GM21786 (cell line): ENCODE measurements around the gene PNPLA2.

Source experiments
- ATAC-seq: cut with Tn5 transposase; IDR thresholded peaks from one replicate; pipeline ENCODE4 v1.9.1; 2021; ENCODE audit not compliant: unreplicated experiment

PNPLA2 gene

DNA sequence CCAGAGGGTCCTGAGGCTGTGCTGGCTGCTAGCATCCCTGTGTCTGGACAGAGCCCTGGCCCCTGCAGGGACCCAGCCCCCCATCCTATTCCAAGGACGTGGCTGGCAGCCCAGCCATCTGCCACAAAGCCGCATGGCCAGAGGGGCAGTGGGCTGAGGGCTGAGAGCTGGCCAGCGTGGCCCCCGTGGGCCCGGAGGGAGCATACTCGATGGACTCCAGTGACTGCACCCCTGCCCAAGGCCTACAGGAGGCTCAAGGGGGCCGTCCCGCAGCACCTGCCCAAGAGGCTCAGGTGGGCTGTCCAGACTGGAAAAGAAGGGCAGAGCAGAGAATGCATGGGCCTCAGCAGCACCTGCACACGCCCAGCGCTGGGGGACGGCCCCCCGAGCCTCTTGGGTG is 37.1 kb downstream of the PNPLA2 start:
- no peak for ATAC-seq

DNA sequence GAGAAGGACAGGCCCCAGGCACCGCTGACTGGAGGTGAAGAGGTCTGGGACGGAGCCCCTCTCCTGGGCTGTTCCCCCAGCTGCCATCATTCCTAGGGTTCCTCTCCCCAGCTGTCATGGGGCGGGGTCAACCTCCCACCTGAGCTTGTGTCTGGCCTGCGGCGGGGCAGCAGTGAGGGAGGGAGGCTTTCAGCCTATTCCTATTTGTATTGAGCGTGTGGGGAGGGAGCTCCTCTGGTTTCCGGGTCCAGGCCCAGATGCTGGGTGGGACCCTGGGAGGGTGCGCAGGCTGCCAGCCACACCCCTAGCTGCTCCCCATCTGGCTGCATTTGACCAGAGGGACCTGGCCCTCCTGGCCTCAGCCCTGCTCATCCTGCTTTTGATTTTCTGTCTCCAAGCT is 37.7 kb downstream of the PNPLA2 start:
- ATAC-seq, result no peak

DNA sequence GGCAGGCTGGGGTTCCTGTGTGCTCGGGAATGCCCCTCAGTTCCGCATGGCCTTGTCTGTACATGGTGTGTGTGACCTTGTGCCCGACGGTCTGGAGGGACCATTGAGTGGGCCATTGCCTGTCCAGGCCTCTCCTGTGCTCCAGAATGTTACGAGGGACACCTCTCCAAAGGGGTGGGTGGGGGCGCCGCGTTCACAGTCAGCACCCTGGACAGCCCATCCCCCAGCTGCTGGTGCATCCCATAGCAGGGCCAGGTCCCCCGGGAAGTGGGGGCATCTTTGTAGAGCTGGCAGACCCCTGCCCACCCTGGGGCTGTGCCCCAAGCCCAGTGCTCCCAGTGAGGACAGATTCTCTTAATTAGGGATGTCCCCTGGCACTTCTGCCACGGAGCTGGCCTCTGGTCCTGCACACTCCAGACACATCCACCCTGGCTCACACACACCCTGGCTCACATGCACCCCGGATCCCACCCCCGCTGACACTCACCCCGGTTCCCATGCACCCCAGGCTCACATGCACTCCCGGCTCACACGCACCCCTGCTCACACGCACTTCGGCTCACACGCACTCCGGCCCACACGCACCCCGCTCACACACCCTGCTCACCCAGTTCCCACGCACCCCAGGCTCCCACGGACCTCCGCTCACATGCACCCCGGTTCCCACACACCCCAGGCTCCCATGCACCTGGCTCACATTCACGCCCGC is 39.5 kb downstream of the PNPLA2 start:
- no peak for ATAC-seq

DNA sequence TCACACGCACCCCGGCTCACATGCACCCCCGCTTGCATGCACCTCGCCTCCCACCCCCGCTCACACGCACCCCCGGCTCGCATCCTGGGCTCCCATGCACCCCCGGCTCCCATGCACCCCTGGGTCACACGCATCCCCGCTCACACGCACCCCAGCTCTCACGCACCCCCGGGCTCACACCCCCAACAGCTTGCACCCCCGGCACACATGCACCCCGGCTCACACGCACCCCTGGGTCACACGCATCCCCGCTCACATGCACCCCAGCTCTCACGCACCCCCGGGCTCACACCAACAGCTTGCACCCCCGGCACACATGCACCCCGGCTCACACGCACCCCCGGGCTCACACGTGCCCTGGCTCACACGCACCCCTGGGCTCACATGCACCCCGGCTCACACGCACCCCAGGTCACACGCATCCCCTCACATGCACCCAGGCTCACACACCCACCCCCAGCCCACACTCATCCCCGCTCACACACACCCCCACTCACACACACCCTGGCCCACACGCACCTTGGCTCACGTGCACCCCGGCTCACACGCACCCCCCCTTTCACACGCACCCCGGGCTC is 40.1 kb downstream of the PNPLA2 start:
- no peak for ATAC-seq

DNA sequence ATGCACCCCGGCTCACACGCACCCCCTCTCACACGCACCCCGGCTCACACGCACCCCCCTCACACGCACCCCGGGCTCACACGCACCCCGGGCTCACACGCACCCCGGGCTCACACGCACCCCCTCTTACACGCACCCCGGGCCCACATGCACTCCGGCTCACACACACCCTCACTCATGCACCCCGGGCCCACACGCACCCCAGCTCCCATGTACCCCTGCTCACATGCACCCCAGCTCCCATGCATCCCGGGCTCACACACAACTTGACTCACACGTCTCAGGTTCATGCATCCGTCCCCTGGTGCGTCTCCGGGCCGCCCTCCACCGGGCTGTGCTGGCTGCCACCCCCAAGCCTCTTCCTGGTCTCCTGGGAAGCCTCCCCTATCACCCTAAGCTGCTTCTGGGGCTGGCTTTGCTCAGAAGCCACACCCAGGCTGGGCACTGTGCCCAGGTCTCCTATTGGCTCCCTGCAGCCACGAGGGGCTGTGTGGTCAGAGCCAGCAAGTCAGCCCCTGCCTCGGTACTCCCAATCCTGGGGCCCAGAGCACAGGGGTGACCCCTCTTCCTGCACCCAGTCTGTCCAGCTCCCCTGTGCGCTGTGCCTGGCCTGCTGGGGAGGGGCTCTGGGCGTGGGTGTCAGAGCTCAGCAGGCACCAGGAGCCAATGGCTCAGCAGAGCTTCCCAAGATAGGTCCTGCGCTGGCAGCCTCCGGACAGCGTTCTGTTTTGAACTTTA is 40.8 kb downstream of the PNPLA2 start:
- no peak for ATAC-seq

DNA sequence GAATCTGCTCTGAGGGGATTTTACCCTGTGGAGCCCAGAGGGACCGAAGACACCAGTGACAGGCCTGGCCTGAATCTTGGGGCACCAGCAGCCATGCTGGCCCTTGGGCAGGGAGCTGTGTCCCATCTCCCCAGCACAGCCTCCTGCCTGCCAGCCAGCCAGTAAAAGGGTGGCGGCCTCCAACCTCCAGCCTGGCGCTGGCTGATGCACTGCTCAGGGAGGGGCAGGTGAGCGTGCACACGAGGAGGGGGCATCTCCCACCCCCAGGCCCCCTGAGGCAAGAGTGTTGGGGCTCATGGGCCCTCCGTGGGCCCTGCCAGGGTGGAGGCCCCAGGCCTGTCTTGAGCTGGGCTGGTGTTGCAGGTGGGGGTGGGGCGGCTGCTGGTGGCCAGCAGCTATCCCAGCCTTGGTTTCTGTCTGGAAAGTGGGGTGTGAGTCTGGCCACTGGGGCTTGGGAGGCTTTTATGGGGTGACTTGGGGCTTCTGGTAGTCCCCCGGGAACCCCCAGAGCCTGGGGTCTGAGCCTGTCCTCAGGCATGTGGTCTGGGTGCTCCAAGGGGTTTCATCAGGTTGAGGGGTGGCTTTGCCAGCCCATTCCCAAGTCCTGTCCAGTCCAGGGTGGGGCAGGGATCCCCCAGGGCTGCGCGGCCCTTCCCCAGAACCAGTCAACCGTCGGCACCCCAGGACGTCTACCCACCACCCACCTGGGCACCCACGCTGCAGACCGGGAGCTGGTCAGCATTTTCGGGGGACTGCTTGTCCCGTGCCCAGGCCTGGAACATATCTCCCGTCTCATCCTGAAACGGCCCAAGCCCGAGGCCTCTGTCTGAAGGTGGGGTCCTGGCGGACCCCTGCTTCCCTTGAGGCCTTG is 41.8 kb downstream of the PNPLA2 start:
- ATAC-seq, result no peak

DNA sequence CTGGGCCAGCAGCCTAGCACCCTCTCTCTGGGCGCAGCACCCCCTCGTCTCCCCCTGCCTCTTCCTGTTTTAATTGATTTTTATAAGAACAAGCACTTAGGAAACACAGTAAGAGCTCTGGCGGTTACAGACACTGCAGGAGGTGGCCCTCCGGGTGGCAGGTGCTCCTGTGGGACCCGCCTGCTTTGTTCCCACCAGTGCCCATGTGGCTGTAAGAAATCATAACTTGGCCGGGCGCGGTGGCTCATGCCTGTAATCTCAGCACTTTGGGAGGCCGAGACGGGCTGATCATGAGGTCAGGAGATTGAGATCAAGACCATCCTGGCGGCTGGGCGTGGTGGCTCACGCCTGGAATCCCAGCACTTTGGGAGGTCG is 42.4 kb downstream of the PNPLA2 start:
- ATAC-seq, result no peak

DNA sequence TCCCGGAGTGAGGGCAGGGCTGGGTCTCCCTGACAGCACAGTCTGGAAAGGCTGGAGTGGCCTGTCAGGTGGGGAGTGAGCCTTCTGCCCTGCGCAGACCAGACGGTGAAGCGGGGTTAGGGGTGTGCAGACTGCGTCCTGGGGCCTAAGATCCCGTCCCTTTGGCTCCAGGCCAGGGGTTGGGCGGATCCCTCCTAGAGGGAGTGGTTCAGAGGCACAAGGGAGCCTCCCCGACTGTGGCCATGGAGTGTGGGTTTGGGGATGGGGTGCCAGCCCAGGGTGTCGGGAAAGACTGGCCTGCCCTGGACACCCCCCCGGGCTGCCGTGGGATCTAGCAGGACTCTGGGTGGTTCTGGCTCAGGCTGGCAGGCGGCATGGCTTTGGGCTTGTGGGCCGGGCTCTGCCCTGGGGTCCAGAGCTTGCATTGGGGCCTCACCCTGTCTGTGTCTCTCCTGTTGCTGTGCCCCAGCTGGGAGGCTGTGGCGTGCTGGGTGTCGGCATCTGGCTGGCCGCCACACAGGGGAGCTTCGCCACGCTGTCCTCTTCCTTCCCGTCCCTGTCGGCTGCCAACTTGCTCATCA is 43.5 kb downstream of the PNPLA2 start:
- no peak for ATAC-seq

DNA sequence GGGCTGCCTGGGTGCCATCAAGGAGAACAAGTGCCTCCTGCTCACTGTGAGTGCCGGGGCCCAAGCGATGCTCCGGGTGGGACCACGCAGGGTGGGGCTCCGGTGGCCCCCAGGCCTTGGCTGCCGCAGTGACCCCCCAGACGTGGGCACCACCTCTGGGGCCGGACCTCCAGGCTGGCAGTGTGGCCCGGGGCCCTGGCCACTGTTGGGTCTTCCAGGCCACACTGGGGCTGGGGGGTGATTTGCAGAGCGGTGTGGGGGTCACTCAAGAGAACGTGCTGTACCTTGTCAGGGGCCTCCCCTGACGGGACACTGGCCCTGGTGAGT is 43.9 kb downstream of the PNPLA2 start:
- ATAC-seq, result no peak

DNA sequence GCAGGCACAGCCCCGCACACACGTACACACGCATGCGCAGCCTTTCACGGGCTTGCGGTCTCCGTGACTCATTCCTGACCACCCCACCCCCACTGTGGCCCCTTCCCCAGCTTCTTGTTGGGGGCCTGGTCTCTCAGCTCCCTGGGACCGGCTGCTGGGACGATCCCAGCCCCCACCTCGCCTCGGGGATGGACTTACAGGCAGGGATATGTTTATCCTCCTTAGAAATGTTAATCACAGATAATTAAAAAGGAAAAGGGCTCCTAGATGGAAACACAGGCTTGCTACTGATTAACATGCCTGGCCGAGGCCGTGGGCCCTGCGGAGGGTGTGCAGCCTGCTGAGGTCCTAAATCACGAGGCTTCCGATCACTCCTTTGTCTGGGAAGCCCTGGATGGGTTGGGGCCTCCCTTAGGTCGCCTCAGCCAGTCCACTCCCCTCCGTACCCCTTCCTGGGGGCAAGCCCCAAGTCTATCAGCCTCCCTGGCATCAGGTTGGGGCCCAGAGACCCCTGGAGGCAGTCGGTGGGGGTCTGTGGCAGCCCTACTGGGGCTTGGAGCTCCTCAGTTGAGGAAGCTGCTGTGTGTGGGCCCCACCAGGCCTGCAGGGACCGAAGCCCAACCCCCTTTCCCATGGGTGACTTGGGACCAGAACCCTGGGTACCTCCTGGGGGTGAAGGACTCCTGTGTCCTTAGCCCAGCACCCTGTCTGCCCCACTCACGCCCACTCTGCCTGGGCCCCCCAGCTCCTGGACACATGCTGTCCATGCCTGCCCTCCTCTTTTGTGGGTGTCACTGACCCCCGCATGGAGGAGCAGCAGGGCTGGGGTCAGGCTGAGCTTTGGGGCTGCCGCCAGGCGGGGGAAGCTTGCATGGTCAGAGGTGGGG is 44.6 kb downstream of the PNPLA2 start:
- no peak for ATAC-seq

DNA sequence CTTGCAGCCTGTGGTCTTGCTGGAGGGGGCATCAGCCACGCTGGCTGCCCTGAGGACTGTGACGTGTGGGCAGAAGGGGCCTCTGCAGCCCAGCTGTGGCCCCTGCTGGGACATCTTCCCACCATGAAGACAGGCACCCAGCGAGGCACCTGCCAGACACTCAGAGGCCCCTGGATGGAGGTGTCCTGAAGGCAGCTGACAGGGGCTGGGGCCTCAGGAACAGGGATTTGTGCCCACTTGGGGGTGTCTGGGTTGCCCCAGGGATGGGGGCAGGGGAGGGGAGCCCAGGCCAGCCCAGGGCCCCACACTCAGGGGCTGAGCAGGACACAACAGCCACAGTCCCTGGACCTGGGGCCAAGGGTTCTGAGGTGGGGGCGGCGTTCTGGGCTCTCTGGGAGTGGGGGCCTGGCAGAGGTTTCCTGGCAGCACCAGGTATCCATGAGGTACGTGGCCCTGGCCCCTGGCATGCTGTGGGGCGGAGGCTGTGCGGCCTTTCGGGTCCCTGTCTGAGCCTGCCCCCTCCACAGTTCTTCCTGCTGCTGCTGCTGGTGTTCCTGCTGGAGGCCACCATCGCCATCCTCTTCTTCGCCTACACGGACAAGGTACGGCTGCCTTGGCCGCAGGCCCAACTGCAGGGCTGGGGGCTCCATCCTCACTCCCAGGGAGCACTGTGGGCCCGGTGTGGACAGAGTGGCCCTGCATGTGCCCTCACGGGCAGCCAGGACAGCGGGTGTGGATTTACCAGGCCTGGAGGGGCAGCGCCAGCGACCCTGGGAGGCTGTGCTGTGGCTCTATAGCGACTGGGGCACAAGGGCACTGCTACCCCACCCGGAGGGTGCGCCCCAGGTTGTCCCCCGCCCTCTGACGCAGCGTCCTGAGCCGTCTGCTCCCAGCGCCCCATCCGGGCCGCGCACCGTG is 45.5 kb downstream of the PNPLA2 start:
- no peak for ATAC-seq

DNA sequence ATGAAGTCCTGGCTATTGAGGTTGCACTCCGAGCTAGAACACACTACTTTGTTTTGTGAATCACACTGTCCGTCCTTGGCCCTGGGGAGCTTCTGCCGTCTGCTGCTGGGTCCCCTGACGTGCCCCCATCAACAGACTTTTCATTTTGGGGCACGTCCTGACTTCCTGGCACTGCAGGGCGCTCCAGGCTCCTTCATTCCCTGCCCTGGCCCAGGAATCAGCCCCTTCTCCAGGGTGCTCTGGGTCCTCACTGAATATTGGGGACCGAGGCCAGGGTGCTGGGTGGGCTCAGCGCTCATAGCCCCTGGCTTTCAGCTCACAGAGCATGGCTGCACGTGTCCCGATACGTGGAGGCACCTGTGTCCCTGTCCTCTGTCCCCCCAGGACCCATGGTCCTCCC is 46.2 kb downstream of the PNPLA2 start:
- ATAC-seq, result no peak

DNA sequence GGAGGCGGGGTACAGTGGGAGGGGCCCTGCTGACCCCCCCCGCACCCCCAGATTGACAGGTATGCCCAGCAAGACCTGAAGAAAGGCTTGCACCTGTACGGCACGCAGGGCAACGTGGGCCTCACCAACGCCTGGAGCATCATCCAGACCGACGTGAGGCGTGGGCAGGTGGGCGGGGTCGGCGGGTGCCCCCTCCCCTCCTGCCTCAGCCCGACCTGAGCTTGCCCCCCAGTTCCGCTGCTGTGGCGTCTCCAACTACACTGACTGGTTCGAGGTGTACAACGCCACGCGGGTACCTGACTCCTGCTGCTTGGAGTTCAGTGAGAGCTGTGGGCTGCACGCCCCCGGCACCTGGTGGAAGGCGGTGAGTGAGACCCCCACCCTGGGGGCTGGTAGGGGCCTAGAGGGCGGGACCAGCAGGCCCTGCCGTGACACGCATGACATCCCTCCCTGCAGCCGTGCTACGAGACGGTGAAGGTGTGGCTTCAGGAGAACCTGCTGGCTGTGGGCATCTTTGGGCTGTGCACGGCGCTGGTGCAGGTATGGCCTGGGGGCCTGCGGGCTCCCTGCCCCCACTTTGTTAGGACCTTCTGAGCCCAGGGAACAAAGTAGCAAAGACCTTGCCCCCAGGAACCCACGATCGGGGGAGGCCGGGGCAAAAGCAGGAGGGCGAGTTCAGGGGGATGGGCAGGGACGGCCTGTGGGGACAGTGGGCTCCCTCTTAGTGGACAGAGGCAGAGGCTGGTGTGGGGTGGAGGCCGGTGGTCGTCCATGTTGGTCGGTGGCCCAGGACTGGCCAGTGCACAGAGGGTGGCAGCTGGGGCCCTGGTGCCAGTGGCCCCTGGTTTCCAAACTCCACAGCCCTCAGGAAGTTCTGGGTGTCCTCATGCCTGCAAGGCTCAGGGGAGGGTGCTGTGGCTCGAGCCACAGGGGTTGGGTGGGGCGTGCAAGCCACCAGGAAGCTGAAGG is 47.0 kb downstream of the PNPLA2 start:
- ATAC-seq, result no peak

DNA sequence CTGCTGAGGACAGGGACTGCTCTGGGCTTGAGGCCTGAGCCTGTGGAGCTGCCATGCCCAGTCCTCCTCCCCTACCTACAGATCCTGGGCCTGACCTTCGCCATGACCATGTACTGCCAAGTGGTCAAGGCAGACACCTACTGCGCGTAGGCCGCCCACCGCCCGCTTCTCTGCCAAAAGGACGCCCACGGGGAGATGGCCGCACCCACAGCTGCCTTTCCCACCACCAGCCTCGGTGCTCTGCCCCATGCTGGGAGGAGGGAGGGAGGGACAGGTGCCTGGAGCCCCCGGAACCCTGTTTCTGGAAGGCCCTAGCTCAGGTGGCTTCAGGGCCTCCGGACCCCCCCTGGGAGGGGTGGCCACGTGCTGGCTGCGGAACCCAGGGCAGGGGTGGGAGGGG is 47.8 kb downstream of the PNPLA2 start:
- no peak for ATAC-seq

DNA sequence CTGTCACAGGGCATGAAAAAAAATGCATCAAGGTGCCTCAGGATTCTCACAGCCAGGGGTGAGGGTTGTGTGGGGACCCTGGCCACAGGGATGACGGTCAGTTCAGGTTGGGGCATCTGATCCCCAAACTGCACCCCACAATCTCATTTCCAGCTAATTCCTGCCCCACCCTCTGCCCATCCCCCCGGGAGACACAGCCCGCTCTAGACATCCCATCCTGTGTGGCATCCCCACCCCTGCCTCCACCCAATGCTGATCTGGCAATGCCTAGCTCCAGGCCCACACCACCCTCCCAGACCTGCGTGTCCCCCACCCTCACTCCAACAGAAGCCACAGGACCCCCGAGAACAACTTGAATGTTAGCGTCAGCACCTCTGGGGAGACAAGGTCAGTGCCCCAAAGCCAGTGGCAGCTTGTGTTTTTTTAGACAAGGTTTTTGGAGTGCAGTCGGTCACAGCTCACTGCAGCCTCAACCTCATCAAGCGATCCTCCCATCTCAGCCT is 49.2 kb downstream of the PNPLA2 start:
- no peak for ATAC-seq

DNA sequence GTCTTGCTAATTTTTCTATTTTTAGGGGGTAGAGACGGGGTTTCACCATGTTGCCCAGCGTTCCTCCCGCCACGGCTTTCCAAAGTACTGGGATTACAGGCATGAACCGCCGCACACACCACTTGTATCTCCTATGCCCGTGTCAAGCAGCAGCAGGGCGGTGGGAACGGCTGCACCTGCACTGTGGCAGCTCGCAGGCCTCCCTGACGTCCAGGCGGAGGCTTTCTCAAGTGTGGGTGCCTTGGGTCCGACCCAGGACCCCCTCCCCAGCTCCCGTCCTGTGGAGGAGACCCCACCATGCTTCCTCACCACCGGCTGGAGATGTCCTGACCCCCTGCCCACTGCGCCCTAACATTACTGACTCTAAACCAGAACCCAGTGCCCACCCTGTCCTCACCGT is 49.7 kb downstream of the PNPLA2 start:
- no peak for ATAC-seq

DNA sequence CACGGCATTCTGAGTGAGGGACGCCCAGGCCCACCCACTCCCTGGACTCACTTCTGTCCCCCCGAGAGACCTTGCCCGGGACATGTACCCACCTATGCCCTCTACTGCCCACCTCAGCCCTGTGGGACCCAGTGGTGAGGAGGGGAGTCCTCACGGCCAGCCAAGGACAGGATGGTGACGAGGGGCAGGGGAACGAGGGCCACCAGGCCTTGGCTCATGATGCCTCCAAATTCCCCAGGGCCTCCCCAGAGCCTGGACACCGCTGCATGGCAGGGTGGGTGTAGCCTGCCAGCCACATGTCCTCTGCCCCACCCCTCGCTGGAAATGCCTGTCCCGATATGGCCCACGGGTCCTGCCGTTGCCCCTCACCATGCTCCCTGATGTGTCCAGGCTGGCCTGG is 50.1 kb downstream of the PNPLA2 start:
- ATAC-seq, result no peak
